C4-2B (cell line): ENCODE data around the gene DLL3.
"Not testable (repeated sequence)": the region's sequence is repeated elsewhere in the genome, so short reads cannot be mapped to it uniquely, and the experiment has no call there.

Experiments
- H3K27ac ChIP-seq: fragments of 450-650 bp; 2 replicates; pipeline ENCODE4 v1.5.1; 2017
- ZFX ChIP-seq: fragments of 450-650 bp; IDR thresholded peaks from 2 replicates; pipeline ENCODE4 v1.6.1; 2017
- TF ChIP-seq, protein P1 (sequence below): fragments of 450-650 bp; conservative IDR thresholded peaks from 2 replicates; pipeline ENCODE4 v1.5.1; 2017; ENCODE audit warnings: mild to moderate bottlenecking

Gene DLL3, protein sequence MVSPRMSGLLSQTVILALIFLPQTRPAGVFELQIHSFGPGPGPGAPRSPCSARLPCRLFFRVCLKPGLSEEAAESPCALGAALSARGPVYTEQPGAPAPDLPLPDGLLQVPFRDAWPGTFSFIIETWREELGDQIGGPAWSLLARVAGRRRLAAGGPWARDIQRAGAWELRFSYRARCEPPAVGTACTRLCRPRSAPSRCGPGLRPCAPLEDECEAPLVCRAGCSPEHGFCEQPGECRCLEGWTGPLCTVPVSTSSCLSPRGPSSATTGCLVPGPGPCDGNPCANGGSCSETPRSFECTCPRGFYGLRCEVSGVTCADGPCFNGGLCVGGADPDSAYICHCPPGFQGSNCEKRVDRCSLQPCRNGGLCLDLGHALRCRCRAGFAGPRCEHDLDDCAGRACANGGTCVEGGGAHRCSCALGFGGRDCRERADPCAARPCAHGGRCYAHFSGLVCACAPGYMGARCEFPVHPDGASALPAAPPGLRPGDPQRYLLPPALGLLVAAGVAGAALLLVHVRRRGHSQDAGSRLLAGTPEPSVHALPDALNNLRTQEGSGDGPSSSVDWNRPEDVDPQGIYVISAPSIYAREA

DNA sequence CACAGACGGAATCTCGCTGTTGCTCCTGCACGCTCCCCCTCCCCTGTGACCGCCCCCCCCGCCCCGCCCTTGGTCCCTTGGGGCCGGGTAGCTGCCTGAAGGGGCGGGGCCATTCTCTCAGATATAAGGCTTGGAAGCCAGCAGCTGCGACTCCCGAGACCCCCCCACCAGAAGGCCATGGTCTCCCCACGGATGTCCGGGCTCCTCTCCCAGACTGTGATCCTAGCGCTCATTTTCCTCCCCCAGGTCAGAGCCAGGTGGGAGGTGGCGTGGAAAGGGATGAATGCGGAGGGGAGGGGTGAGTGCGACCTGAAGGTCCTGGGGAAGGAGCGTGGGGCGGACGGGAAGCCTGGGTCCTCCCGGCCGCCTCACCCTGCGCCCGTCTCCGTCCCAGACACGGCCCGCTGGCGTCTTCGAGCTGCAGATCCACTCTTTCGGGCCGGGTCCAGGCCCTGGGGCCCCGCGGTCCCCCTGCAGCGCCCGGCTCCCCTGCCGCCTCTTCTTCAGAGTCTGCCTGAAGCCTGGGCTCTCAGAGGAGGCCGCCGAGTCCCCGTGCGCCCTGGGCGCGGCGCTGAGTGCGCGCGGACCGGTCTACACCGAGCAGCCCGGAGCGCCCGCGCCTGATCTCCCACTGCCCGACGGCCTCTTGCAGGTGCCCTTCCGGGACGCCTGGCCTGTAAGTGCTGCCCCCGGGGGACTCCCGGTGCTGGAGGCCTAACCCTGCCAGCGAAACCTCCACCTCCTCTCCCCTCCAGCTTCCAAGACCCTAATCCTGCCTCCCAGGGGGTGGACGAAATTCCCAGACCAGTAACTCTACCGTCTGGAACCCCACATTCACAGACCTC is at the start of gene DLL3:
TSS of gene DLL3 (plus strand) at position 150 of the 845 bp plus-strand sequence. CDS start at position 178, 28 bp downstream.
- H3K27ac ChIP-seq = peak within 1 kb of the TSS; percentile 2; the same call in 1 of the 2 replicates
- TF ChIP-seq, protein P1, sequence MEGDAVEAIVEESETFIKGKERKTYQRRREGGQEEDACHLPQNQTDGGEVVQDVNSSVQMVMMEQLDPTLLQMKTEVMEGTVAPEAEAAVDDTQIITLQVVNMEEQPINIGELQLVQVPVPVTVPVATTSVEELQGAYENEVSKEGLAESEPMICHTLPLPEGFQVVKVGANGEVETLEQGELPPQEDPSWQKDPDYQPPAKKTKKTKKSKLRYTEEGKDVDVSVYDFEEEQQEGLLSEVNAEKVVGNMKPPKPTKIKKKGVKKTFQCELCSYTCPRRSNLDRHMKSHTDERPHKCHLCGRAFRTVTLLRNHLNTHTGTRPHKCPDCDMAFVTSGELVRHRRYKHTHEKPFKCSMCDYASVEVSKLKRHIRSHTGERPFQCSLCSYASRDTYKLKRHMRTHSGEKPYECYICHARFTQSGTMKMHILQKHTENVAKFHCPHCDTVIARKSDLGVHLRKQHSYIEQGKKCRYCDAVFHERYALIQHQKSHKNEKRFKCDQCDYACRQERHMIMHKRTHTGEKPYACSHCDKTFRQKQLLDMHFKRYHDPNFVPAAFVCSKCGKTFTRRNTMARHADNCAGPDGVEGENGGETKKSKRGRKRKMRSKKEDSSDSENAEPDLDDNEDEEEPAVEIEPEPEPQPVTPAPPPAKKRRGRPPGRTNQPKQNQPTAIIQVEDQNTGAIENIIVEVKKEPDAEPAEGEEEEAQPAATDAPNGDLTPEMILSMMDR = no peak
- TF ChIP-seq ZFX = no peak

DNA sequence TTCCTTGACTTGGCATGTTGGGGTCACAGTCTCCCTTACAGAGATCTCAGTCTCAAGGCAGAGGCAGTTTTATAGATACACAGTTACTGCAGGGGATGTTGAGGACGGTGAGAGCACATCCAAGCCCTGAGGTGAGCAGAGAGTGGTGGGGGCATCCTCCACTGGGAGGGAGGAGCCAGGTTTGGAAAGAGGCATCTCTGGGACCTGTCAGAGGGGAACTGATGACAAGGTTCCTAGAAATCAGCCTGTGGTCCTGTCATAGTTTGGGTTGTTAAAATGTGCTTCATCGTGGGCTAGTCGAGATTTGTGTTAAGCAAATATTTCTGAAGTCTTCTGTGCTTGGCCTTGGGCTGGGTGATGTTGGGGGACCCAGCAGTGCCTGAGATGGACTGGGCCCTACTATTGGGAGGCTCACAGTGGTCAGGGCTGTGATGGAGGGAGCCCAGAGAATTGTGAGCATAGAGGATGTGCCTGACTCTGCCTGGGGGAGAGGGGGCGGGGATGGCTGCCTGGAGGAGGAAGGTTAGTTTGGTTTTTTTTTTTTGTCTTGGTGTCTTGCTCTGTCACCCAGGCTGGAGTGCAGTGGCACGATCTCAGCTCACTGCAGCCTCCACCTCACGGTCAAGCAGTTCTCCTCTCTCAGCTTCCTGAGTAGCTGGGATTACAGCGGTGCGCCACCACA is 49.5 kb upstream of the DLL3 start:
- H3K27ac ChIP-seq = no peak overlapping the region

DNA sequence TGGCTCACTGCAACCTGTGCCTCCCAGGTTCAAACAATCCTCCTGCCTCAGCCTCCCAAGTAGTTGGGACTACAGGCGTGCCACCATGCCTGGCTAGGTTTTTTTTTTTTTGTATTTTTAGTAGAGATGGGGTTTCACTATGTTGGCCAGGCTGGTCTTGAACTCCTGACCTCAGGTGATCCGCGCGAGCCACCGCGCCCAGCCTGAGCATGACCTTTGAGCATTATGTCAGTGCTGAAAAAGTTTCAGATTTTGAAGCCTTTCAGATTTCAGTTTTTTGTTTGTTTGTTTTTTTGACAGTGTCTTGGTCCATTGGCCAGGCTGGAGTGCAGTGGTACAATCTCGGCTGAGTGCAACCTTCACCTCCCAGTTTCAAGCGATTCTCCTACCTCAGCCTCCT is 47.5 kb upstream of the DLL3 start:
- H3K27ac ChIP-seq = not testable (repeated sequence)

More for the DNA sequence above, 49.5 kb upstream of the DLL3 start:
- TF ChIP-seq ZFX = no peak
- TF ChIP-seq, protein P1 = no peak

DNA sequence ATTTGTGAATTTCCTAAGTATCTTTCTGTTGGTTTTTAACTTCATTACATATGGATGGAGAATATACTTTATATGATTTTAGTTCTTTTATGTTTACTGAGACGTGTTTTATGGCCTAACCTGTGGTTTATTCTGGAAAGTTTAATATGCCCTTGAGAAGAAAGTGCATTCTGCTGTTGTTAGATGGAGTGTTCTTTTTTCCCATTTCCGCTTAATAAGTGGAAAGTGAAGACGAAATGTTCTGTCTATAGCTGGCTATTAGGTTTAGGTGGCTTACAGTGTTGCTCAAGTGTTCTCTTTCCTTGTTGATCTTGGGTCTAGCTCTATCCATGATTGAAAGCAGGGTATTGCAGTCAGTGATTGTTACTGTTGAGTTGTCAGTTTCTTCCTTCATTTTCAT is 35.3 kb upstream of the DLL3 start:
- peak overlapping the region; percentile 77 for H3K27ac ChIP-seq
- no peak for TF ChIP-seq ZFX
- TF ChIP-seq, protein P1 = no peak

DNA sequence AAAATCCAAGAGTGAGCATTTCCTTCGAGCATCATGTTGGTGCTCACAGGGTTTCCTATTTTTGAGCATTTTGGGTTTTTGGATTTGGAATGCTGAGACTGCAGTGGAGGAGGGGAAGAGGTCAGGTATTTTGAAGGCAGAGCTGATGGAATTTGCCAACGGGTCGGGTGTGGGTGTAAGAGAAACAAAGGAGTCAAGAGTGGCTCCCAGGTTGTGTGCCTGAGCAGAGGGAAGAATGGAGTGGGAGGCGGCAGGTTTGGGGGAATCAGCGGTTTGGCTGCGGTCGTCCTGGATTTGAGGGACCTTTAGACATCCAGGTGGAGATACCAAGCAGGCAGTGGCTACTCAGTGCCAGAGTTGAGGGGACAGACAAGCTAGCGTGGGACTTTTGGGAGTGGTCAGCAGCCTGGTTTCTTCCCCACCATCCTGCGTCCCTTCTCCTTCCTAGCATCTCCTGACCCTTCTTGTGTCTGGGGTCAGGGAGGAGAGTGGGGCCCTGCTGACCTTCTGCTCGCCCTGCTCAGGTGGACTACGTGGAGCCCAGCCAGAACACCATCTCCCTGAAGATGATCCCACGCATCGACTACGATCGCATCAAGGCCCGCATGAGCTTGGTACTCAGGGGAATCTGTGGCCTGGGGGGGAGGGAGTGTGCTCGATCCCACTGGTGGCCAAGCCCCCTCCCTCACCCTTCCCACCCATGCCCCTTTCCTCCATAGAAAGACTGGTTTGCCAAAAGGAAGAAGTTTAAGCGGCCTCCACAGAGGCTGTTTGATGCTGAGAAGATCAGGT is 32.6 kb upstream of the DLL3 start:
- no peak overlapping the region for H3K27ac ChIP-seq
- TF ChIP-seq, protein P1 = no peak
- no peak for TF ChIP-seq ZFX

DNA sequence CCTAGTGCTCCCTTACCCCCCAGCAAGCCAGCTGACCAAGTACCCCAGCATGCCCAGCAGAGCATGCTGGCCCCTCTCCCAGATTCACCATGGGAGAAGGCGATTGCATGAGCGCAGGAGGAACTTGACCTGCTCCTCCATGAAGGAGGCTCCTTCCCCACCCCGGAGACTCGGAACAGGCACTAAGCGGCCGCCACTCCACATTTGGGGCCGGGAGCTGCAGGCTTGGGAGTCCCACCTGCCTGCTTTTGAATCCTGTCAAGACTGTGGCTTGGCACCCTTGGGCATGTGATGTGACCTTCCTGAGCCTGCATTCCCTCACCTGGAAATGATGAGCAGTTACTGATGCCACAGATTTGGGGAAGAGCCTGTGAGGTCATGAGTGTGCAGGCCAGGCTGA is 30.8 kb upstream of the DLL3 start:
- TF ChIP-seq, protein P1 = no peak
- TF ChIP-seq ZFX = no peak
- H3K27ac ChIP-seq = no peak overlapping the region

DNA sequence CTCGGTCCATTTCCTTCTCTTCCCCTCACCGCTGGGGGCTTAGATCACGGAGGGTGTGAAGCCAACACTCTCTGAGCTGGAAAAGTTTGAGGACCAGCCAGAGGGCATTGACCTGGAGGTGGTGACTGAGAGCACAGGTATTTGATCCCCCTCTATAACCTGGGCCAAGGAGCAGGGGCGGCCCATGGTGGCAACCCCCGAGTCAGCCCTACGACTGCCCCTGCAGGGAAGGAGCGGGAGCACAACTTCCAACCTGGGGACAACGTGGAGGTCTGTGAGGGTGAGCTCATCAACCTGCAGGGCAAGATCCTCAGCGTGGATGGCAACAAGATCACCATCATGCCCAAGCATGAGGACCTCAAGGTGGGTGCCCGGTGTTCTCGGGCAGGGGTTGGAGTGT is 29.7 kb upstream of the DLL3 start:
- no peak for TF ChIP-seq ZFX
- TF ChIP-seq, protein P1 = no peak
- H3K27ac ChIP-seq = no peak overlapping the region
